K562 (cell line): ENCODE results near the gene MOSPD3. TPM values are rescaled to one million over a fixed set of nuclear protein-coding genes. Genes with fewer than 3 reads are reported as not detected.

Source experiments
- ADNP ChIP-seq: fragments of 200-800 bp; sonication (Bioruptor generic); IDR thresholded peaks from 2 replicates; pipeline ENCODE4 v1.6.1; 2016; ENCODE audit warnings: missing genetic modification characterization, missing compliant biosample characterization
- CREBBP ChIP-seq: IDR thresholded peaks from one replicate; pipeline ENCODE4 v1.6.1; 2012; ENCODE audit warnings: low read depth, mild to moderate bottlenecking, control low read depth, inconsistent platforms, low read length
- E2F8 ChIP-seq: fragments of 450-650 bp; IDR thresholded peaks from 2 replicates; pipeline ENCODE4 v1.7.1; 2018; ENCODE audit warnings: mild to moderate bottlenecking, low read depth; ENCODE audit not compliant: partially characterized antibody
- FOXJ2 ChIP-seq: fragments of 200-800 bp; sonication (Bioruptor generic); IDR thresholded peaks from 2 replicates; pipeline ENCODE4 v1.6.1; 2016; ENCODE audit warnings: missing genetic modification characterization, missing compliant biosample characterization
- KDM1A ChIP-seq, 2 experiments: fragments of 450-650 bp; IDR thresholded peaks; 2 replicates each; pipeline ENCODE4 v1.6.1; 2016; ENCODE audit warnings: mild to moderate bottlenecking in 2 of 2
- KDM5B ChIP-seq: fragments of 200-600 bp; sonication (generic); IDR thresholded peaks from 2 replicates; pipeline ENCODE4 v1.6.1; 2012; ENCODE audit warnings: low read depth, mild to moderate bottlenecking, moderate library complexity, low read length, control low read depth, inconsistent platforms; ENCODE audit not compliant: insufficient replicate concordance
- MIER1 ChIP-seq: fragments of 450-650 bp; IDR thresholded peaks from 2 replicates; pipeline ENCODE4 v1.6.1; 2016; ENCODE audit warnings: antibody characterized with exemption, mild to moderate bottlenecking, low read depth
- MLLT1 ChIP-seq, 2 experiments: fragments of 450-650 bp; IDR thresholded peaks; 2 replicates each; pipeline ENCODE4 v1.6.1; 2016
- NBN ChIP-seq: fragments of 450-650 bp; IDR thresholded peaks from 2 replicates; pipeline ENCODE4 v1.6.1; 2016; ENCODE audit warnings: low read depth, mild to moderate bottlenecking
- NCOA2 ChIP-seq, 2 experiments: fragments of 450-650 bp; IDR thresholded peaks; 2 replicates each; pipeline ENCODE4 v1.6.1; 2018; ENCODE audit warnings: mild to moderate bottlenecking in 2 of 2, moderate library complexity in 1 of 2; ENCODE audit not compliant: partially characterized antibody in 2 of 2
- NFXL1 ChIP-seq: fragments of 450-650 bp; formaldehyde crosslinking; IDR thresholded peaks from 2 replicates; pipeline ENCODE4 v1.4.0; 2021; ENCODE audit warnings: mild to moderate bottlenecking
- NR2F6 ChIP-seq: fragments of 450-650 bp; formaldehyde crosslinking; IDR thresholded peaks from 2 replicates; pipeline ENCODE4 v1.4.0; 2020; ENCODE audit warnings: mild to moderate bottlenecking
- RBM25 ChIP-seq: fragments of 200-400 bp; formaldehyde crosslinking; IDR thresholded peaks from 2 replicates; pipeline ENCODE4 v1.6.1; 2018; ENCODE audit warnings: low read length, low read depth, moderate library complexity; ENCODE audit not compliant: severe bottlenecking
- RFX7 ChIP-seq: fragments of 250-450 bp; sonication (Bioruptor Pico); IDR thresholded peaks from 2 replicates; pipeline ENCODE4 v1.5.1; 2021; ENCODE audit warnings: mild to moderate bottlenecking
- SAP30 ChIP-seq: fragments of 200-600 bp; sonication (generic); IDR thresholded peaks from 2 replicates; pipeline ENCODE4 v1.6.1; 2012; ENCODE audit warnings: borderline replicate concordance, low read depth, mild to moderate bottlenecking, moderate library complexity, low read length, control low read depth, inconsistent platforms; ENCODE audit not compliant: insufficient read depth, poor library complexity, severe bottlenecking
- SLC30A9 ChIP-seq: fragments of 250-450 bp; sonication (Bioruptor Pico); IDR thresholded peaks from 2 replicates; pipeline ENCODE4 v1.8.0; 2022; ENCODE audit warnings: mild to moderate bottlenecking, moderate library complexity
- SMAD3 ChIP-seq: fragments of 450-650 bp; formaldehyde crosslinking; conservative IDR thresholded peaks from 2 replicates; pipeline ENCODE4 v1.4.0; 2020; ENCODE audit warnings: mild to moderate bottlenecking
- SRSF1 ChIP-seq: fragments of 200-400 bp; formaldehyde crosslinking; IDR thresholded peaks from 2 replicates; pipeline ENCODE4 v1.6.1; 2017; ENCODE audit warnings: mild to moderate bottlenecking, low read depth, low read length, moderate library complexity
- TAF1 ChIP-seq: IDR thresholded peaks from 2 replicates; pipeline ENCODE4 v1.6.1; 2011; ENCODE audit warnings: mild to moderate bottlenecking, low read length, moderate library complexity; ENCODE audit not compliant: insufficient read depth, control insufficient read depth, severe bottlenecking; ENCODE audit errors: extremely low read depth
- TGIF2 ChIP-seq: sonication (generic); formaldehyde crosslinking; IDR thresholded peaks from 2 replicates; pipeline ENCODE4 v1.8.1; 2022; ENCODE audit warnings: mild to moderate bottlenecking, missing genetic modification reagents, moderate library complexity
- ZC3H11A ChIP-seq: IDR thresholded peaks from 2 replicates; pipeline ENCODE4 v1.6.1; 2012; ENCODE audit warnings: low read depth, low read length, improper control_type of control experiment
- ZNF133 ChIP-seq: fragments of 250-450 bp; sonication (Bioruptor Pico); IDR thresholded peaks from 2 replicates; pipeline ENCODE4 v1.4.0; 2020; ENCODE audit warnings: mild to moderate bottlenecking
- ZNF282 ChIP-seq: sonication (generic); formaldehyde crosslinking; IDR thresholded peaks from 2 replicates; pipeline ENCODE4 v1.8.1; 2023; ENCODE audit warnings: missing genetic modification reagents
- ZNF696 ChIP-seq: fragments of 250-450 bp; sonication (Bioruptor Pico); conservative IDR thresholded peaks from 2 replicates; pipeline ENCODE4 v1.4.0; 2020; ENCODE audit warnings: mild to moderate bottlenecking, moderate library complexity
- polyA plus RNA-seq, 8 experiments: library from polyadenylated mRNA; depleted of rRNA in 4 of 8; stranded (reverse) in 5 of 8; unstranded in 3 of 8; fragments of >200 nt; fragmentation: Nextera tagmentation in 2 of 8; fragmentation: Illumina TruSeq in 1 of 8; extraction: Ambion mirVana in 2 of 8; extraction: Trizol in 1 of 8; gene quantifications; 2 replicates each; pipeline versions ENCODE4 v1.2.1 to v1.2.3, GENCODE V29; 2011 to 2014; ENCODE audit warnings: inconsistent platforms in 1 of 8, missing spikeins in 1 of 8
- total RNA-seq, 7 experiments: library from RNA; depleted of rRNA in 6 of 7; stranded (reverse); fragments of >200 nt in 6 of 7; fragmentation: Illumina TruSeq in 2 of 7; extraction: Trizol in 2 of 7; gene quantifications; 2 replicates each; pipeline versions ENCODE4 v1.2.1 to v1.2.3, GENCODE V29; 2011 to 2021; ENCODE audit warnings: low replicate concordance in 1 of 7
- TF ChIP-seq, protein P1 (sequence below), 2 experiments: IDR thresholded peaks; 2 replicates each; pipeline ENCODE4 v1.6.1; 2011; ENCODE audit warnings: borderline replicate concordance in 1 of 2, control low read depth in 1 of 2, low read depth in 1 of 2, low read length in 1 of 2, mild to moderate bottlenecking in 1 of 2, mixed read lengths in 1 of 2, moderate library complexity in 1 of 2; ENCODE audit not compliant: insufficient read depth in 1 of 2, insufficient read length in 1 of 2, poor library complexity in 1 of 2, severe bottlenecking in 1 of 2; ENCODE audit errors: extremely low read depth in 1 of 2

Gene MOSPD3
- total and polyA plus RNA-seq, 9 of the 15 experiments (the other 6 are each of a cell fraction or from before 2014, with no cell fraction given) = 1.4 to 32.1 (median 7.3) TPM

DNA sequence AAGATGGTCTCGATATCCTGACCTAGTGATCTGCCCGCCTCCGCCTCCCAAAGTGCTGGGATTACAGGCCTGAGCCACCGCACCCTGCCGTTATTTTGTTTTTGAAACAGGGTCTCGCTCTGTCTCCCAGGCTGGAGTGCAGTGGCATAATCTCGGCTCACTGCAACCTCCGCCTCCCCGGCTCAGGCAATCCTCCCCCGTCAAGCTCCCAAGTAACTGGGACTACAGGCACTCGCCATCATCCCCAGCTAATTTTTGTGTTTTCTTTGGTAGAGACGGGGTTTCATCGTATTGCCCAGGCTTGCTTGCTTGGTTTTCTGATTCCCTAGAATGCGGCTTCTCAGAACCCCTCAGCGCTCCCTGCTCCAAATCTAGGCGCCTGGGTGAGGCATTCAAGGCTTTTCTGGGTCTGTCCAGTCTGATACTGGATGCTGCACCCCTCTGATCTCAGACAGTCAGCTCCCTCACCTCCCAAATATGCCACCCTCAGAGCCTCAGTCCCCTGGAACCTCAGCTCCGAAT, 27.7 kb downstream of the MOSPD3 start (continued):
- TF ChIP-seq ZNF696 (CRISPR knock-in tag) = no peak
- TF ChIP-seq ADNP (tag) = no peak
- TF ChIP-seq SLC30A9 = no peak
- TF ChIP-seq MIER1 = no peak
- TF ChIP-seq SMAD3 (CRISPR knock-in tag) = no peak
- no peak for TF ChIP-seq RFX7 (CRISPR knock-in tag)
- TF ChIP-seq, protein P1, sequence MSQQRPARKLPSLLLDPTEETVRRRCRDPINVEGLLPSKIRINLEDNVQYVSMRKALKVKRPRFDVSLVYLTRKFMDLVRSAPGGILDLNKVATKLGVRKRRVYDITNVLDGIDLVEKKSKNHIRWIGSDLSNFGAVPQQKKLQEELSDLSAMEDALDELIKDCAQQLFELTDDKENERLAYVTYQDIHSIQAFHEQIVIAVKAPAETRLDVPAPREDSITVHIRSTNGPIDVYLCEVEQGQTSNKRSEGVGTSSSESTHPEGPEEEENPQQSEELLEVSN (IDR thresholded peaks at IDR 0.05; ENCODE audit: borderline replicate concordance in 1 of 2, extremely low read depth in 1 of 2, insufficient read depth in 1 of 2, insufficient read length in 1 of 2, low read depth in 1 of 2, low read length in 1 of 2, poor library complexity in 1 of 2, severe bottlenecking in 1 of 2) = peak in 1 of 2 experiments; percentile 11
- no peak for TF ChIP-seq E2F8
- no peak for TF ChIP-seq SAP30
- peak; percentile 22 to 67; a peak in 1 of 4 replicates for TF ChIP-seq KDM1A (IDR thresholded peaks at IDR 0.05)
- no peak for TF ChIP-seq ZNF282 (CRISPR knock-in tag)
- no peak for TF ChIP-seq NCOA2 (IDR thresholded peaks at IDR 0.05; ENCODE audit: partially characterized antibody in 2 of 2)
- no peak for TF ChIP-seq TAF1
- TF ChIP-seq NFXL1 (CRISPR knock-in tag) = no peak
- no peak for TF ChIP-seq ZNF133 (CRISPR knock-in tag)
- TF ChIP-seq NBN = 0 out of 2 replicates have a peak, but pooled peaks have one; percentile 41
- TF ChIP-seq KDM5B = no peak
- no peak for TF ChIP-seq TGIF2 (CRISPR knock-in tag)
- no peak for TF ChIP-seq SRSF1
- TF ChIP-seq FOXJ2 (tag) = no peak
- no peak for TF ChIP-seq RBM25
- no peak for TF ChIP-seq CREBBP
- no peak for TF ChIP-seq MLLT1 (IDR thresholded peaks at IDR 0.05)
- no peak for TF ChIP-seq NR2F6
- TF ChIP-seq ZC3H11A = no peak
